ENCODE results near the gene TRPV3.

TRPV3 gene

DNA sequence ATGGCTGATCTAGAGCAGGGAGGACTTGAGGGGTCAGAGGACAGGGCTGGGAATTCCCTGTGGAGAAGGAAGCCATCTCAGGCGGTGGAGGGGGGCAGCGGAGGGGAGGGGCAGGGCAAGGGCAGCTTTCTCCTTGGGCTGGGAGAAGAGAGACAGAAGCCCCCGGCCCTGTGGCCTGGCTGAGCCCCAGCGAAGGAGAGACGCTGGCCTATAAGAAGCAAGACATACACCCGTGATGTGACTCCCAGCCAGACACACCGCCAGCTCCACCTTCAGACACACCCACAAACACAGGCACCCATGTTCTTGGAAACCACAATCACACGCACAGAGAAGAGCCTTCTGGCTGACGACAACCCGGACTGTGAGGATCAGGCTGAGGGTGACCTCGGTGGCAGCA lies 10.0 kb downstream of the TRPV3 start:
- no peak for DNase-seq (ENCODE audit: low read depth in 2 of 2)
- TF ChIP-seq, protein P1, sequence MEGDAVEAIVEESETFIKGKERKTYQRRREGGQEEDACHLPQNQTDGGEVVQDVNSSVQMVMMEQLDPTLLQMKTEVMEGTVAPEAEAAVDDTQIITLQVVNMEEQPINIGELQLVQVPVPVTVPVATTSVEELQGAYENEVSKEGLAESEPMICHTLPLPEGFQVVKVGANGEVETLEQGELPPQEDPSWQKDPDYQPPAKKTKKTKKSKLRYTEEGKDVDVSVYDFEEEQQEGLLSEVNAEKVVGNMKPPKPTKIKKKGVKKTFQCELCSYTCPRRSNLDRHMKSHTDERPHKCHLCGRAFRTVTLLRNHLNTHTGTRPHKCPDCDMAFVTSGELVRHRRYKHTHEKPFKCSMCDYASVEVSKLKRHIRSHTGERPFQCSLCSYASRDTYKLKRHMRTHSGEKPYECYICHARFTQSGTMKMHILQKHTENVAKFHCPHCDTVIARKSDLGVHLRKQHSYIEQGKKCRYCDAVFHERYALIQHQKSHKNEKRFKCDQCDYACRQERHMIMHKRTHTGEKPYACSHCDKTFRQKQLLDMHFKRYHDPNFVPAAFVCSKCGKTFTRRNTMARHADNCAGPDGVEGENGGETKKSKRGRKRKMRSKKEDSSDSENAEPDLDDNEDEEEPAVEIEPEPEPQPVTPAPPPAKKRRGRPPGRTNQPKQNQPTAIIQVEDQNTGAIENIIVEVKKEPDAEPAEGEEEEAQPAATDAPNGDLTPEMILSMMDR (IDR thresholded peaks at IDR 0.05; ENCODE audit: low read depth, low read length) = no peak
- no peak overlapping the region for H3K4me3 ChIP-seq (replicated peaks in 1 of 2; ENCODE audit: low read depth in 2 of 2, low read length in 2 of 2)

DNA sequence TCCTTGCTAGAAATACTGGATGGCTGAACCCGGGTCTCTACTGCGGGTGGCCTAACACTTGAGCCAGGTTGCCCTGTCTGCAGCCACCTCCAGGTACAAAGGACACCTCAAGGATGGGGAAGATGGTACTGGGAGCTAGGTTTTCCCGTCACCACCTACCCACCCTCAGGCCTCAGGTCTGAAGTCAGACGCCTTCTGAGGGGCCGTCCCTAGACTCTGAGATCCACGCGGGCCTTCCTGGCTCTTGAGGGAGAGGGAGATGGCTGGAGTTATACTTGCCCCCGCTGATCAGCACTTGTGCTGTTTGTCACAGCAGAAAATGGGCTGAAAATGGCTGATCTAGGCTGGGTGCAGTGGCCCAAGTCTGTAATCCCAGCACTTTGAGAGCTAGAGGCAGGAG lies 10.6 kb downstream of the TRPV3 start:
- DNase-seq (ENCODE audit: low read depth in 2 of 2) = no peak
- no peak overlapping the region for H3K4me3 ChIP-seq (replicated peaks in 1 of 2; ENCODE audit: low read depth in 2 of 2, low read length in 2 of 2)
- TF ChIP-seq, protein P1 (IDR thresholded peaks at IDR 0.05; ENCODE audit: low read depth, low read length) = no peak

DNA sequence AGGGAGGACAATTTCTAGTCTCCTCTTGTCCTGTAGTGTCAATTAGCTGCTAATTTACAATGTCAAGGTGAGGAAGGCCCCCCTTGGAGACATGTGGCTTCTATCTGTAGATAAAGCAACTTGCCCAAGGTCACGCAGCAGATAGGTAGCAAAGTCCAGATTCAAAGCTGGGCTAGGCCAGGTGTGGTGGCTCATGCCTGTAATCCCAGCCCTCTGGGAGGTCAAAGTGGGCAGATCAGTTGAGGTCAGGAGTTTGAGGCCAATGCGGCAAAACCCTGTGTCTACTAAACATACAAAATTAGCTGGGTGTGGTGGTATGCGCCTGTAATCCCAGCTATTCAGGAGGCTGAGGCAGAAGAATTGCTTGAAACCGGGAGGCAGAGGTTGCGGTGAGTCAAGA lies 11.1 kb downstream of the TRPV3 start:
- no peak overlapping the region for H3K4me3 ChIP-seq (replicated peaks in 1 of 2; ENCODE audit: low read depth in 2 of 2, low read length in 2 of 2)
- DNase-seq (ENCODE audit: low read depth in 2 of 2) = no peak
- TF ChIP-seq, protein P1 (IDR thresholded peaks at IDR 0.05; ENCODE audit: low read depth, low read length) = no peak

DNA sequence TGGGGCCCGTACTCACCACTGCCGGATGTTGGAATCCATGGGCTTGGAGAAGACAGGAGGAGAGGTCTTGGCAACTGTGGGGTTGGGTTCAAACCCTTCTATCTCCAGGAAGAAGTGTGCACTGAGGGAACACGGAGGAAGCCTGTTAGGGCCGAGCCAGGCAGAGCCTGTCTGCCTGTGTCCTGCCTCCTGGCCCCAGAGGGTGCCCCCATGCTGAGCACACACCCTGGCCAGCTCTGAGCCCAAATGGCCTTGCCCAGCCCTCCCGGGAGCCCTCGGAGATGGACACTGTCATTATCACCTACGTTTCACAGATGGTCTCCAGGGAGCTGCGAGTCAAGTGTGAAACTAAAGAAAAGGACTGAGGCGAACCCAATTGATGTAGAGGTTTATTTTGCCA lies 12.5 kb downstream of the TRPV3 start:
- TF ChIP-seq, protein P1 (IDR thresholded peaks at IDR 0.05; ENCODE audit: low read depth, low read length) = no peak
- no peak for DNase-seq (ENCODE audit: low read depth in 2 of 2)
- no peak overlapping the region for H3K4me3 ChIP-seq (replicated peaks in 1 of 2; ENCODE audit: low read depth in 2 of 2, low read length in 2 of 2)

DNA sequence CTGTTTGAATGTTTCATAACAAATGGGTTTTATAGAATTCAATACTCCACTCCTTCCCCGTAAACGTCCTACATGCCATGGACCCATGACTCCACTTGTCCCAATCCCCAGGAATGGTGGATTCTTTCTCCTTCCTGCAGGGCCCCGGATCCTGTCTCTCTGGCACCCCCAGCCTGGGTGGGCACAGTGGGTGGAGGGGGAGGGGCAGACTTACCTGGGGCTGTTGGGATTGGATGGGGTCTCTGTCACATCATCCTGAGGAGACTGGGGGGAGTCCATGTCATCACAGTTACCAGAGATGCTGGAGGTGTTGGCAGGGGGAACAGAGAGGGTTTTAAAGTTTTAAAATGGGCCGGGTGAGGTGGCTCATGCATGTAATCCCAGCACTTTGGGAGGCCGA lies 13.2 kb downstream of the TRPV3 start:
- TF ChIP-seq, protein P1 (IDR thresholded peaks at IDR 0.05; ENCODE audit: low read depth, low read length) = no peak

DNA sequence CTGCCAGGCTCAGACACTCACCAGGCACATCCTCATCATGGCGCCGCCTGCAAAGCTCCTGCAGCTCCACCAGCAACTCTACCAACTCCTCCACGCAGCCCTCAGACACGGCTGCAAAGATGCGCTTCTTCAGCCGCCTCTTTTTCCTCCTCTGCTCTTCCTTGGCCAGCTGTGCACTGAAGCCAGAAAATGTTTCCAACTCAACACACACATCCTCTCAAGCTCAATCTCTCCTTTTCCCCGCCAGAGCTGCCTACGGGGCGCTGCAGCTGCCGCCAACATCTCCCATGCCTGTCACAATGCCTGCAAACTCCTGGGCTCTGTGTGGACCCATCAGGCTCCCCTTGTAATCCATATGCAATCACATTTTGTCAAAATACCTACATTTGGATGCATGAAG lies 14.2 kb downstream of the TRPV3 start:
- TF ChIP-seq, protein P1 (IDR thresholded peaks at IDR 0.05; ENCODE audit: low read depth, low read length) = no peak
- no peak overlapping the region for H3K4me3 ChIP-seq (replicated peaks in 1 of 2; ENCODE audit: low read depth in 2 of 2, low read length in 2 of 2)
- no peak for DNase-seq (ENCODE audit: low read depth in 2 of 2)

More for the DNA sequence above, 13.2 kb downstream of the TRPV3 start:
- H3K4me3 ChIP-seq (replicated peaks in 1 of 2; ENCODE audit: low read depth in 2 of 2, low read length in 2 of 2) = no peak overlapping the region
- DNase-seq (ENCODE audit: low read depth in 2 of 2) = no peak

DNA sequence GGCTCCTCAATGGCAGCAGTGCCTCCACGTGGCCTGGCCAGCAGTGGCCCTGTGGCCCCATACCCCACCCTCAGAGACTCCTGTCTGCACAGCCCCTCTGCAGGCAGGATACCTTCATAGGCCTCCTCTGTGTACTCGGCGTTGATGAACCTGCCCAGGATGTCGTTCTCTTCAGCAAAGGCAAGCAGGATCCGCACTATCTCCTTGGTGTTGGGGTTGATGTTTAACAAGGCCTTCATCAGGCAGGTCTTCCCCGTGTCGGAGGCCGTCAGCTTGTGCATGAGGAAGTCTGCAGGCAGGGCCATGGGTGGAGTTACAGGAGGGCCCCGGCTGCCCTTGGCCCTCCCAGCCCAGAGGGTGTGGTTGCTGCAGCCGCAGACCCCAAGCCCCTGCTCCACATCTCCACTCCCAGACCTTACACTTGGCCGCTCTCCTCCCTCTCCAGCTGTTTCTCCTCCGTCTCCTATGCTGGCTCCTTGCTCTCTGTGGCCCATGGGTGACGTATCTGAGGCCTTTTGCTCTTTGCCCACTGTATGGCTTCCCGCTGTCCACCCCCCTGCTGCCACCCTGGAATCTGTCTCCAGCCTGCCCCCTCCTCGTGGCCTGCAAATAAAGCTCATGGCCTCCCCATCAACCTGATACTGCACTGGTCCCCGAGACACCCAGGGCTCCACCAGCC lies 15.1 kb downstream of the TRPV3 start:
- H3K4me3 ChIP-seq (replicated peaks in 1 of 2; ENCODE audit: low read depth in 2 of 2, low read length in 2 of 2) = no peak overlapping the region
- no peak for DNase-seq (ENCODE audit: low read depth in 2 of 2)
- TF ChIP-seq, protein P1 (IDR thresholded peaks at IDR 0.05; ENCODE audit: low read depth, low read length) = no peak

Measured in cardiac fibroblast (primary cell).